ENCODE data around the gene ZNF33A.

The ZNF33A gene

DNA sequence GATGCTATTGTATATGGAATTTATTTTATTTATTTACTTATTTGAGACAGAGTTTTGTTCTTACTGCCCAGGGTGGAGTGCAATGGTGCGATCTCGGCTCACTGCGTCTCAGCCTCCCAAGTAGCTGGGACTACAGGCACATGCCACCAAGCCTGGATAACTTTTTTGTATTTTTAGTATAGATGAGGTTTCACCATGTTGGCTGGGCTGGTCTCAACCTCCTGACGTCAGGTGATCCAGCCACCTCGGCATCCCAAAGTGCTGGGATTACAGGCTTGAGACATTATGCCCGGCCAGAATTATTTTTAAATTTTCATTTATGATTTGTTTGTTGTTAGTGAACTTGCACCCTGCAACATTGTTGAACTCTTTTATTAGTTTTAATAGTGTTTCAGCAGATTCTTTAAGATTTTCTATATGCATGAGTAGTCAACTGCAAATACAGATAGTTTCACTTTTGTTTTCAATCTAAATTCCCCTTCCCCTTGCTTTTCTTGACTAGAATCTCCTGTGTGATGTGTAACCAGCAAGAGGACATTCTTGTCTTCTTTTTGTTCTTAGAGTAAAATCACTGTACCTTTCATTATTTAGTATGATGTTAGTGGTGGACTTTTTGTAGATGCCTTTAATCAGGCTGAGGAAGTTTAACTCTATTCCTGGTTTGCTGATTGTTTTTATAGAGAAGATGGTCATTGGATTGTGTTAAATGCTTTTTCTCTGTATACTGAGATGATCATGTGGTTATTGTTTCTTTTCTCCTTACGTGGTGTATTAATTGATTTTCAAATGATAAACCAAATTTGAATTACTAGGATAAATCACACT, 27.8 kb downstream of the ZNF33A start:
- TF ChIP-seq POLR2AphosphoS5 (IDR thresholded peaks at IDR 0.05; ENCODE audit: low read depth, low read length) (no peak), SIN3A (IDR thresholded peaks at IDR 0.05; ENCODE audit: borderline replicate concordance, insufficient read depth, low read length) (no peak), FOXP2 (optimal IDR thresholded peaks at IDR 0.05; ENCODE audit: borderline replicate concordance, extremely low read depth, extremely low read length, insufficient read depth) (no peak), TAF1 (IDR thresholded peaks at IDR 0.05; ENCODE audit: borderline replicate concordance, insufficient read depth, low read length) (no peak)
- TF ChIP-seq, protein P1, sequence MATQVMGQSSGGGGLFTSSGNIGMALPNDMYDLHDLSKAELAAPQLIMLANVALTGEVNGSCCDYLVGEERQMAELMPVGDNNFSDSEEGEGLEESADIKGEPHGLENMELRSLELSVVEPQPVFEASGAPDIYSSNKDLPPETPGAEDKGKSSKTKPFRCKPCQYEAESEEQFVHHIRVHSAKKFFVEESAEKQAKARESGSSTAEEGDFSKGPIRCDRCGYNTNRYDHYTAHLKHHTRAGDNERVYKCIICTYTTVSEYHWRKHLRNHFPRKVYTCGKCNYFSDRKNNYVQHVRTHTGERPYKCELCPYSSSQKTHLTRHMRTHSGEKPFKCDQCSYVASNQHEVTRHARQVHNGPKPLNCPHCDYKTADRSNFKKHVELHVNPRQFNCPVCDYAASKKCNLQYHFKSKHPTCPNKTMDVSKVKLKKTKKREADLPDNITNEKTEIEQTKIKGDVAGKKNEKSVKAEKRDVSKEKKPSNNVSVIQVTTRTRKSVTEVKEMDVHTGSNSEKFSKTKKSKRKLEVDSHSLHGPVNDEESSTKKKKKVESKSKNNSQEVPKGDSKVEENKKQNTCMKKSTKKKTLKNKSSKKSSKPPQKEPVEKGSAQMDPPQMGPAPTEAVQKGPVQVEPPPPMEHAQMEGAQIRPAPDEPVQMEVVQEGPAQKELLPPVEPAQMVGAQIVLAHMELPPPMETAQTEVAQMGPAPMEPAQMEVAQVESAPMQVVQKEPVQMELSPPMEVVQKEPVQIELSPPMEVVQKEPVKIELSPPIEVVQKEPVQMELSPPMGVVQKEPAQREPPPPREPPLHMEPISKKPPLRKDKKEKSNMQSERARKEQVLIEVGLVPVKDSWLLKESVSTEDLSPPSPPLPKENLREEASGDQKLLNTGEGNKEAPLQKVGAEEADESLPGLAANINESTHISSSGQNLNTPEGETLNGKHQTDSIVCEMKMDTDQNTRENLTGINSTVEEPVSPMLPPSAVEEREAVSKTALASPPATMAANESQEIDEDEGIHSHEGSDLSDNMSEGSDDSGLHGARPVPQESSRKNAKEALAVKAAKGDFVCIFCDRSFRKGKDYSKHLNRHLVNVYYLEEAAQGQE (IDR thresholded peaks at IDR 0.05; ENCODE audit: insufficient read depth in 1 of 2, low read depth in 2 of 2, low read length in 2 of 2), result no peak

DNA sequence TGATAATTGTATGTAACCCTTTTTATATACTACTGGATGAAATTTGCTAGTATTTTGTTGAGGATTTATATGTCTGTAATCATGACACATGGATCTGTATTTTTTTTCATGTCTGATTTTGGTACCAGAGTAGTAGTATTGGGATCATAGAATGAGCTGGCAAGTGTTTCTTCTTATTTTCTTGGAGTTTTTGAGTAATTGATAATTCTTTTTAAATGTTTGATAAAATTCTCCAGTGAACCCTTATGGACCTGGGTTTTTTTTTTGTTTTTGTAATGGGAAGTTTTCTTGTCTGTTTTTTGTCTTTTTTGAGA, 28.4 kb downstream of the ZNF33A start:
- TF ChIP-seq POLR2AphosphoS5 (IDR thresholded peaks at IDR 0.05; ENCODE audit: low read depth, low read length), result no peak

DNA sequence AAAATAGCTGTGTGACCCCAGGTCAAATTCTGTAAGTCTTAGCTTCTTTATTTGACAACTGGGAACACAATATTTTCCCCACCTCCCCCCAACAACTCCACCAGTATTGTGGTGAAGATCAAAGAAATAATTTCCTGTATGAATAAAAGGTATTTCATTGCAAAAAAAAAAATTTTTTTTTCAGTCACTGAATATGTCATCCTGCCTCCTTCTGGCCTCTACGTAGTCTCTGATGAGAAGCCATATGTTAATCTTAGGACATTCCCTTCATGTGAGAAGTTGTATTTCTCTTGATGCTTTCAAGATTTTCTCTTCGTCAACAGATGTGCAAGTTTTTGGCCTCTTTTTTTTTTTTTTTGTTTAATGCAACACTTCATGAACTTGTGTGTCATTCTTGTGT, 33.0 kb downstream of the ZNF33A start:
- TF ChIP-seq, protein P1 (IDR thresholded peaks at IDR 0.05; ENCODE audit: insufficient read depth in 1 of 2, low read depth in 2 of 2, low read length in 2 of 2), result no peak
- TF ChIP-seq SIN3A (IDR thresholded peaks at IDR 0.05; ENCODE audit: borderline replicate concordance, insufficient read depth, low read length) (no peak), FOXP2 (optimal IDR thresholded peaks at IDR 0.05; ENCODE audit: borderline replicate concordance, extremely low read depth, extremely low read length, insufficient read depth) (no peak), TAF1 (IDR thresholded peaks at IDR 0.05; ENCODE audit: borderline replicate concordance, insufficient read depth, low read length) (no peak), POLR2AphosphoS5 (IDR thresholded peaks at IDR 0.05; ENCODE audit: low read depth, low read length) (no peak)

DNA sequence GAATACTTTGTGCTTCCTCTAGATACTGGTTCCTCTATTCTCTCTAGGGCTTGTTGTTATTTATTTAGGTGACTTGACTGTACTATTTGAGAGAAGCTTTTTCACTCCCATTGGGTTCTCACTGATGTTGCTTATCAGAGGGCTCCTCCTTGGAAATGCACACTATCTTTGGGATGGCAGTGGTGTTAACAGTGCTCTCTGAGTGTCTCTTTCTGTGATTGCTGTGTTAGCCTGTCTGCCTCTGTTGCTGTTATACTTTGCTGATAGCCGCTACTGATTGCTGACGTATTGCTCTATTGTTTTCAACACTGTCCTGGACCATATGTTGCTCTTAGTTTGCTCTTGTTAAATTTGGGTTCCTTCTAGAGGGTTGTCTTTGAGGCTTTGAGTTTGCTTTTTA, 34.7 kb downstream of the ZNF33A start:
- no peak for TF ChIP-seq FOXP2 (optimal IDR thresholded peaks at IDR 0.05; ENCODE audit: borderline replicate concordance, extremely low read depth, extremely low read length, insufficient read depth)
- TF ChIP-seq TAF1 (IDR thresholded peaks at IDR 0.05; ENCODE audit: borderline replicate concordance, insufficient read depth, low read length), result no peak
- TF ChIP-seq SIN3A (IDR thresholded peaks at IDR 0.05; ENCODE audit: borderline replicate concordance, insufficient read depth, low read length), result no peak
- no peak for TF ChIP-seq POLR2AphosphoS5 (IDR thresholded peaks at IDR 0.05; ENCODE audit: low read depth, low read length)
- TF ChIP-seq, protein P1 (IDR thresholded peaks at IDR 0.05; ENCODE audit: insufficient read depth in 1 of 2, low read depth in 2 of 2, low read length in 2 of 2), result no peak

DNA sequence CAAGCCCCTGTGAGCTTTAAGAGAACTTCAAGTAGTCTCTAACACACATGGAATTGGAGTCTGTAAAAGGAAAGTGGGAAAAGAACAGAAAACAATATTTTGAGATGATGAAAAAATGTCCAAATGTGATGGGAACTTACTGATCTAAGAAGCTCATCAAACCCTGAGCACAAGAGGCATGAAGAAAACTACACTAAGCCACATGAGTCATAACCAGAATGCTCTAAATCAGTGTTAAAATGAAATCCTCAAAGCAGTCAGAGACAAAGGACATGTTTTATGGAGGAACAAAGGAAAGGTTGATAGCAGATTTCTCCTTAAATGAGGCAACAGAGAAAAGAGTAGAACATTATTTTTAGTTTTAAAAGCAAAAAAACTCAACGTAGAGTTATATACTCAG, 37.2 kb downstream of the ZNF33A start:
- TF ChIP-seq TAF1 (IDR thresholded peaks at IDR 0.05; ENCODE audit: borderline replicate concordance, insufficient read depth, low read length) (no peak), FOXP2 (optimal IDR thresholded peaks at IDR 0.05; ENCODE audit: borderline replicate concordance, extremely low read depth, extremely low read length, insufficient read depth) (no peak), POLR2AphosphoS5 (IDR thresholded peaks at IDR 0.05; ENCODE audit: low read depth, low read length) (no peak), SIN3A (IDR thresholded peaks at IDR 0.05; ENCODE audit: borderline replicate concordance, insufficient read depth, low read length) (no peak)
- TF ChIP-seq, protein P1 (IDR thresholded peaks at IDR 0.05; ENCODE audit: insufficient read depth in 1 of 2, low read depth in 2 of 2, low read length in 2 of 2), result no peak
